ENCODE measurements around the gene PROK2. TPM values are rescaled to one million over a fixed set of nuclear protein-coding genes. Genes with fewer than 3 reads are reported as not detected.

Gene PROK2
- polyA plus RNA-seq, 3 donors = 0.29 TPM; not detected in 2

Other genes starting within 250 kb of the PROK2 start
- gene FOXP1, start 201.4 kb downstream of the PROK2 start, polyA plus RNA-seq (ENCODE audit: insufficient read length in 3 of 3) = 10 to 100 TPM; 36.8 to 51.7 (median 40.1) TPM
- 10 to 100 TPM; 11.1 to 14.9 (median 14.3) TPM for gene EIF4E3, start 59.7 kb downstream of the PROK2 start, polyA plus RNA-seq (ENCODE audit: insufficient read length in 3 of 3)
- 10 to 100 TPM in 2 of 3 donors, 1 to 10 TPM in 1; 8.3 to 12.6 (median 11.2) TPM for gene GPR27, start 31.3 kb downstream of the PROK2 start, polyA plus RNA-seq (ENCODE audit: insufficient read length in 3 of 3)